HTR-8/SVneo (cell line): Measurements from ENCODE around the gene DYSF.
"Not testable (repeated sequence)": the region's sequence is repeated elsewhere in the genome, so short reads cannot be mapped to it uniquely, and the experiment has no call there.

Source experiments
- DNase-seq: peaks from one replicate; pipeline ENCODE4 v3.0.0; 2011; ENCODE audit warnings: low spot score, mixed read lengths; ENCODE audit not compliant: insufficient read length
- FAIRE-seq: peaks from 2 replicates; lab custom pipeline; 2011; peaks lifted over from hg19 to GRCh38; lab: Jason Lieb, UNC

Gene DYSF

GRCh38 chr2:71630454-71631328 lies 177.3 kb downstream of the DYSF start:
- no peak for DNase-seq
- peak; percentile 38 for FAIRE-seq

GRCh38 chr2:71631411-71631931 lies 178.1 kb downstream of the DYSF start:
- peak; percentile 74 for DNase-seq
- FAIRE-seq = peak; percentile 94

GRCh38 chr2:71633086-71633485 lies 179.7 kb downstream of the DYSF start:
- peak; percentile 20 for FAIRE-seq
- no peak for DNase-seq

- no peak for FAIRE-seq
- no peak for DNase-seq
Measured at GRCh38 chr2:71634567-71634966, 181.2 kb downstream of the DYSF start.

- DNase-seq (no peak), FAIRE-seq (no peak)
Measured at GRCh38 chr2:71635798-71636197, 182.4 kb downstream of the DYSF start.

- FAIRE-seq = no peak
- no peak for DNase-seq
Measured at GRCh38 chr2:71637168-71637567, 183.8 kb downstream of the DYSF start.

GRCh38 chr2:71637736-71638135 lies 184.4 kb downstream of the DYSF start:
- no peak for DNase-seq
- FAIRE-seq = no peak

DNA sequence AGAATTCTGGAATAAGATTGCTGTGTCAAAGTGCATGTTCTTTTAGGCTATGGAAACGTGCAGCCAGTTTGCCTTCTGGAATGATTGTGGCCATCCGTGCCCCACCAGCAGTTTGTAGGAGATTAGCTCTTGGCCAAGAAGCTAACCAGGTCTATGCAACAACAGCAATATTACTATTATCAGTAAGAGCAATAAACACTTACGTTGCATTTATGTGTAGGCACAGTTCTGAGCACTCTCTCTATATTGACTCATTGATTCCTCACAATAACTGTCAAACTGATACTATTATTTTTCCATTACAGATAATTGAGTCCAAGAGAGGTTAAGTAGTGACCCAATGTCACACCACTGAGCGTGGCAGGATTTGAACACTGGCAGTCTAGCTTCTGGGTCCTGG lies 186.4 kb downstream of the DYSF start:
- FAIRE-seq = no peak
- DNase-seq = no peak

- DNase-seq = no peak
Measured at GRCh38 chr2:71640489-71640888, 187.1 kb downstream of the DYSF start.

GRCh38 chr2:71643674-71644357 lies 190.5 kb downstream of the DYSF start:
- DNase-seq (no peak), FAIRE-seq (no peak)

More at GRCh38 chr2:71640489-71640888, 187.1 kb downstream of the DYSF start:
- no peak for FAIRE-seq

GRCh38 chr2:71646028-71646427 lies 192.7 kb downstream of the DYSF start:
- no peak for FAIRE-seq
- DNase-seq = no peak

DNA sequence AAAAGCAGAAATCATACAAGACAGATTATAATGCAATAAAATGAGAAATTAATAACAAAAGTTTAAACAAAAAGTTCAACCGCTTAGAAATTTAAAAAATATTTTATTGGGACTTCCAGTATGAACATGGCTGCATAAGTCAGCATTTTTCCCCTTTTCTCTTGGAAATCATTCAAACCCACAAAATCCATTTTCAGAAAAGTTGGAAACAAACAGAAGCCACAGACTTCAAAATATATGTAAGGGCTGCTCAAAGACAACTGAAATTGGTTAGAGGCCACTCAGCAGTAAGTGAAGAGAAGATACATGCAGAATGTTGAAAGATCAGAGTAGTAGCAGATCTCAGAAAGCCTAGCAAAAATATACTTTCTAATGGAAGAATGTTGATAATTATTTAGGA lies 194.0 kb downstream of the DYSF start:
- FAIRE-seq = no peak
- no peak for DNase-seq

- FAIRE-seq (no peak), DNase-seq (no peak)
Measured at GRCh38 chr2:71655498-71655897, 202.1 kb downstream of the DYSF start.

- not testable (repeated sequence) for DNase-seq
Measured at GRCh38 chr2:71658256-71658655, 204.9 kb downstream of the DYSF start.

GRCh38 chr2:71658771-71659170 lies 205.4 kb downstream of the DYSF start:
- no peak for FAIRE-seq
- DNase-seq = no peak

More at GRCh38 chr2:71658256-71658655, 204.9 kb downstream of the DYSF start:
- not testable (repeated sequence) for FAIRE-seq

GRCh38 chr2:71659868-71660518 lies 206.6 kb downstream of the DYSF start:
- DNase-seq (no peak), FAIRE-seq (no peak)

DNA sequence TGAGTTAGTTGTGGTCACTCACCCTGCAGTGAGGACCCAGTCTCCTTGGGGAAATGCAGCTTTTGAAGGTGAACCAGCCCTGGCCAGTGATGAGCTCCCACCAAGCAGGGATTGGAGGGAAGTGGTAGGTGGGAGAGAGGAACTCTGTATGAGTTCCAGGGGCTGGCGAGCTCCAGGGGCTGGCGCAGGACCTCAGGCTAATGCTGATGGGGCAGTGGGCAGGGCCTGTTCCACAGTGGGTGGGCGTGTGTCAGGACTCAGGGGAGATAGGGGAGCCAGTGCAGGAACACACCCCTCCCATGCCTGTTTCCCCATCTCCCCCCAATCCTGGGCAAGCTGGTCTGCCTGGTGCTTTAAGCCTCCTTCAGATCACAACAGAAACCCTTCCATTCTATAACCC lies 208.4 kb downstream of the DYSF start:
- no peak for DNase-seq
- FAIRE-seq = no peak

DNA sequence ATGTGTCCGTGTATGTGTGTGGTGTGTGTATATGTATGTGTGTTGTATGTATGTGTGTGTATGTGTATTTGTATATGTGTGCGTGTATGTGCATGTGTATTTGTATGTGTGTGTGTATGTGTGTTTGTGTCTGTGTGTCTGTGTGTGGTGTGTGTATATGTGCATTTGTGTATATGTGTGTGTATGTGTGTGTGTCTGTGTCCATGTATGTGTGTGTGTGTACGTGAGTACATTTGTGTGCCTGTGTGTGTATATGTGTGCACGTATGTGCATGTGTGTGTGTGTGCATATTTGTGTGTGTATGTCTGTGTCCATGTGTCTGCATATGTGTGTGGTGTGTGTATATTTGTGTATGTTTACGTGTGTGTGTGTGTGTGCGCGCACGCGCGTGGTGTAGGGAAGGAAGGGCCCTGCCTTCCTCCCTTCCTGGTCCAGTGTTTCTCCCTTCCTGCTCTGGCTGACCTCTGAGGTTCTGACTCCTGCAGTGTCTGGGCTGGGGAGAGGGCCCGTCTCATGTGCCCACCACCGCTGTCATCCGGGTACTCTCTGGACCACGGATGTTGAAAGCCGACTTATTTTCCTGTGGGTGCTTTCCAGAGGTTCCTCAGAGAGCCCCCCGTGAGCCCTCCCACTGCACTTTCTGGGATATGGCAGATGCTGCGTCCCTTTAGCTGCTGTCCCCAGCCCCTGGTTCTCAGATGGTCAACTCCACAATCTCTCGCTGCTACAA lies 209.5 kb downstream of the DYSF start:
- FAIRE-seq (peak; percentile 99), DNase-seq (no peak)

- peak; percentile 62 for FAIRE-seq
Measured at GRCh38 chr2:71664161-71664560, 210.8 kb downstream of the DYSF start.

More at GRCh38 chr2:71664161-71664560, 210.8 kb downstream of the DYSF start:
- DNase-seq = no peak
